GM21786 (cell line): ENCODE measurements around the gene OR13D1.
A peak's percentile ranks its signal among the peaks of the same experiment; 100 is the strongest.
"Not testable (repeated sequence)": the region's sequence is repeated elsewhere in the genome, so short reads cannot be mapped to it uniquely, and the experiment has no call there.

Experiments used
- ATAC-seq: cut with Tn5 transposase; IDR thresholded peaks from one replicate; pipeline ENCODE4 v1.9.1; 2021; ENCODE audit not compliant: unreplicated experiment

Gene OR13D1

GRCh38 chr9:104694218-104694617, at the start of gene OR13D1:
Gene OR13D1 (plus strand): TSS chr9:104694518. CDS start chr9:104694518, 0 bp downstream.
- ATAC-seq = no peak

- ATAC-seq = no peak
Observed at GRCh38 chr9:104658496-104659195, 35.7 kb upstream of the OR13D1 start.

- no peak for ATAC-seq
Observed at GRCh38 chr9:104675611-104676010, 18.7 kb upstream of the OR13D1 start.

GRCh38 chr9:104682642-104683041, 11.7 kb upstream of the OR13D1 start:
- ATAC-seq = peak; percentile 56

GRCh38 chr9:104686081-104686480, 8.2 kb upstream of the OR13D1 start:
- peak; percentile 58 for ATAC-seq

GRCh38 chr9:104700306-104700705, 6.0 kb downstream of the OR13D1 start:
- no peak for ATAC-seq

GRCh38 chr9:104708737-104709136, 14.4 kb downstream of the OR13D1 start:
- not testable (repeated sequence) for ATAC-seq

- no peak for ATAC-seq
Observed at GRCh38 chr9:104711604-104712003, 17.3 kb downstream of the OR13D1 start.

GRCh38 chr9:104725014-104725413, 30.7 kb downstream of the OR13D1 start:
- ATAC-seq = no peak

- ATAC-seq = no peak
Observed at GRCh38 chr9:104738452-104738851, 44.1 kb downstream of the OR13D1 start.

- ATAC-seq = no peak
Observed at GRCh38 chr9:104740621-104741020, 46.3 kb downstream of the OR13D1 start.

GRCh38 chr9:104743376-104743985, 49.2 kb downstream of the OR13D1 start:
- peak; percentile 38 for ATAC-seq
